ENCODE results near the gene MYO9A.

DNA sequence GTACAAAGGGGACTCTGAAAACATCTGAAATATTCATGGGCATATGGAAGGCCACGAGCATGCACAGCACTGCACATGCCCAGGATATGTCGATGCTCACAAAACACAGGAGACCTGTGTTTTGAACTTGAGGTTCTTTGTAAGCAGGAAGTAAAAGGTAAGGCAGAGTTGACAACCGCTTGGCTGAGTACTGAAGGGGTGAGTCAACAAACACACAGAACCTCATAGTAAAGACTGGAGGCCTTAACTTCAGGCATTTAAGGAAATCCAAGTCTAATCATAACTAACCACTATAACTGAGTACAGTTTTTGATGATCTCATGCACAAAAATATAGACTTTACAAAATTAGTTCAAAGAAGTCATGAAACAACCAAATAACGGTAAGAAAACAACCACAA, 80.6 kb downstream of the MYO9A start:
- TF ChIP-seq, protein P1, sequence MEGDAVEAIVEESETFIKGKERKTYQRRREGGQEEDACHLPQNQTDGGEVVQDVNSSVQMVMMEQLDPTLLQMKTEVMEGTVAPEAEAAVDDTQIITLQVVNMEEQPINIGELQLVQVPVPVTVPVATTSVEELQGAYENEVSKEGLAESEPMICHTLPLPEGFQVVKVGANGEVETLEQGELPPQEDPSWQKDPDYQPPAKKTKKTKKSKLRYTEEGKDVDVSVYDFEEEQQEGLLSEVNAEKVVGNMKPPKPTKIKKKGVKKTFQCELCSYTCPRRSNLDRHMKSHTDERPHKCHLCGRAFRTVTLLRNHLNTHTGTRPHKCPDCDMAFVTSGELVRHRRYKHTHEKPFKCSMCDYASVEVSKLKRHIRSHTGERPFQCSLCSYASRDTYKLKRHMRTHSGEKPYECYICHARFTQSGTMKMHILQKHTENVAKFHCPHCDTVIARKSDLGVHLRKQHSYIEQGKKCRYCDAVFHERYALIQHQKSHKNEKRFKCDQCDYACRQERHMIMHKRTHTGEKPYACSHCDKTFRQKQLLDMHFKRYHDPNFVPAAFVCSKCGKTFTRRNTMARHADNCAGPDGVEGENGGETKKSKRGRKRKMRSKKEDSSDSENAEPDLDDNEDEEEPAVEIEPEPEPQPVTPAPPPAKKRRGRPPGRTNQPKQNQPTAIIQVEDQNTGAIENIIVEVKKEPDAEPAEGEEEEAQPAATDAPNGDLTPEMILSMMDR (IDR thresholded peaks at IDR 0.05): no peak
- TF ChIP-seq POLR2A (IDR thresholded peaks at IDR 0.05): no peak

Measured in thyroid gland (tissue), 4 donors.